ENCODE measurements around the gene BLM.

DNA sequence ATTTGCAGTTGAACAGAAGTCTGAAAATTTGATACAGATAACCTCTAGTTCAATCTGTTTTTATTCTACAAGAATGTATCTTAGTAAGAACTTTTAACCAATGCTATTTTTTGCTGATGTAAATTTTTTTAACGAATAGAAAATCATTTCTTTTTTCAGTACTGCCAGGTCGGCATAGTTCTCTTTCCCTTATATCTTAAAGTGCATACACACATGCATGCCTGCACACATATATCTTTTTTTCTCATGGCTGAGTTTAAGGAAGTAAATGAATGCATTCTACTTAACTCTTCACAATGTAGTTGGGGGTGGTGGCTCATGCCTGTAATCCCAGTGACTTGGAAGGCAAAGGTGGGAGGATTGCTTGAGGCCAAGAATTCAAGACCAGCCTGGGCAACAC is 48.4 kb downstream of the BLM start:
- TF ChIP-seq, protein P1, sequence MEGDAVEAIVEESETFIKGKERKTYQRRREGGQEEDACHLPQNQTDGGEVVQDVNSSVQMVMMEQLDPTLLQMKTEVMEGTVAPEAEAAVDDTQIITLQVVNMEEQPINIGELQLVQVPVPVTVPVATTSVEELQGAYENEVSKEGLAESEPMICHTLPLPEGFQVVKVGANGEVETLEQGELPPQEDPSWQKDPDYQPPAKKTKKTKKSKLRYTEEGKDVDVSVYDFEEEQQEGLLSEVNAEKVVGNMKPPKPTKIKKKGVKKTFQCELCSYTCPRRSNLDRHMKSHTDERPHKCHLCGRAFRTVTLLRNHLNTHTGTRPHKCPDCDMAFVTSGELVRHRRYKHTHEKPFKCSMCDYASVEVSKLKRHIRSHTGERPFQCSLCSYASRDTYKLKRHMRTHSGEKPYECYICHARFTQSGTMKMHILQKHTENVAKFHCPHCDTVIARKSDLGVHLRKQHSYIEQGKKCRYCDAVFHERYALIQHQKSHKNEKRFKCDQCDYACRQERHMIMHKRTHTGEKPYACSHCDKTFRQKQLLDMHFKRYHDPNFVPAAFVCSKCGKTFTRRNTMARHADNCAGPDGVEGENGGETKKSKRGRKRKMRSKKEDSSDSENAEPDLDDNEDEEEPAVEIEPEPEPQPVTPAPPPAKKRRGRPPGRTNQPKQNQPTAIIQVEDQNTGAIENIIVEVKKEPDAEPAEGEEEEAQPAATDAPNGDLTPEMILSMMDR (IDR thresholded peaks at IDR 0.05): no peak
- no peak for TF ChIP-seq POLR2A (IDR thresholded peaks at IDR 0.05)
